ENCODE data around the gene ODAD3. TPM values are rescaled to one million over a fixed set of nuclear protein-coding genes. Genes with fewer than 3 reads are reported as not detected.
"Not testable (repeated sequence)": the region's sequence is repeated elsewhere in the genome, so short reads cannot be mapped to it uniquely, and the experiment has no call there.

Gene ODAD3
- total RNA-seq, 2 experiments from 2014 or later, result not detected

GRCh38 chr19:11379269-11379845 lies 55.6 kb downstream of the ODAD3 start:
- H3K9me3 Mint-ChIP-seq; H3K4me3 Mint-ChIP-seq; DNase-seq; H3K27ac Mint-ChIP-seq; ATAC-seq (ENCODE audit: low read depth); H3K27me3 Mint-ChIP-seq: not testable (repeated sequence)
- Mint-ChIP-seq H3K36me3 (peaks cover 10% of the 10 kb centered on the region), H3K4me1 (peaks cover 29% of the 10 kb centered on the region)
- POLR2A ChIA-PET, result interaction anchor here (0.7 kb wide), 1 partner anchor 101 kb away, joined by 3 read pairs; no protein-coding TSS in a partner anchor

DNA sequence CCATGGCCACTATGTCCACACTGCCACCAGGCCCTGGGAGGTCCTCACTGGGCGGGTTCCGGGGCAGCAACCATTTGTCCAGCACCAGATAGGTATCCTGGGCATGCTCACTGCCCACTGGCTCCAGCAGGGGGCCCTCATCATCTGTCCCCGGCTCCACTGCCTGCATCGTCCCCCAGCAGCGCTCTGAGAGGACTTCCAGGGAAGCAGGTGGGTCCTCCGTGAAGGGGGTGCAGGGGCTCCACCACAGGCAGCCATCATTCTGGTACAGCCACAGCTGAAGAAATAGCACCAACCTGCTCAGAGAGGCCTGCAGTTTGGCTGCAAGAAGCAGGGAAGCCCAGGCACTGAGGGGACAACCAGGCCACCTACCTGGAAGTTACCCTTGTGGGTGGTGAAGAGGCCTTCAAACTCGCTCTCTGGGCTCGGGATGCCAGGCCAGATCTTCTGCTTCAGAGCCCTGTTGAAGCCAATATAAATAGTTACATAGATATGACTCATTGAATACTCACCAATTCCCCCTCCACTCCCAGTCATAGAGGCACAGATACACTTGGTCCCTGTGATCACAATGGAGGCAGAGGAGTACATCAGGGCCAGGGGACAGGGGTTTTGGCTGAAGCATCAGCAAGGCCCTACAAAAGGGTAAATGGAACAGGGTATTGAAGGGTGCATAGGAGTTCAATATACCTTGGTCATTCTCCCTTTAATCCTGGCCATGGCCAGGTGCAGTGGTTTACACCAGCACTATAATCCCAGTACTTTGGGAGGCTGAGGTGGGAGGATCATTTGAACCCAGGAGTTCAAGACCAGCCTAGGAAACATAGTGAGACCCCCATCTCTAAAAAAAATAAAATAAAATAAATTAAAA lies 56.4 kb downstream of the ODAD3 start:
- Mint-ChIP-seq H3K4me3 (no peak overlapping the region), H3K27me3 (peaks cover 7% of the 10 kb centered on the region), H3K4me1 (peaks cover 29% of the 10 kb centered on the region), H3K27ac (no peak overlapping the region), H3K9me3 (no peaks in the 10 kb centered on the region), H3K36me3 (peaks cover 10% of the 10 kb centered on the region)
- DNase-seq, result peak; percentile 48
- ATAC-seq (ENCODE audit: low read depth), result no peak
- POLR2A ChIA-PET, result interaction anchor here (0.7 kb wide), 1 partner anchor 102 kb away, joined by 3 read pairs; no protein-coding TSS in a partner anchor

GRCh38 chr19:11377756-11378155 lies 57.2 kb downstream of the ODAD3 start:
- Mint-ChIP-seq H3K4me1 (peaks cover 30% of the 10 kb centered on the region), H3K27me3 (peaks cover 2% of the 10 kb centered on the region), H3K27ac (peak overlapping the region; percentile 47), H3K9me3 (no peaks in the 10 kb centered on the region), H3K36me3 (peaks cover 10% of the 10 kb centered on the region), H3K4me3 (no peak overlapping the region)
- POLR2A ChIA-PET, result interaction anchor here (1.1 to 1.4 kb wide), 2 partner anchors 38 to 105 kb away, joined by 3 read pairs; partner anchors contain the start of gene RAB3D
- no peak for ATAC-seq (ENCODE audit: low read depth)
- DNase-seq, result no peak

- Mint-ChIP-seq H3K4me3 (peak overlapping the region; percentile 75), H3K4me1 (peaks cover 26% of the 10 kb centered on the region), H3K9me3 (no peaks in the 10 kb centered on the region), H3K27ac (no peak overlapping the region), H3K36me3 (peaks cover 10% of the 10 kb centered on the region), H3K27me3 (no peaks in the 10 kb centered on the region)
- ATAC-seq (ENCODE audit: low read depth) (no peak), DNase-seq (no peak)
- POLR2A ChIA-PET, result interaction anchor here (0.6 to 3.2 kb wide), 6 partner anchors 12 to 106 kb away, joined by 3 to 15 read pairs (median 4); partner anchors contain the start of genes ODAD3, PRKCSH and RAB3D
Observed at GRCh38 chr19:11377237-11377636, 57.7 kb downstream of the ODAD3 start.

- Mint-ChIP-seq H3K36me3 (peaks cover 14% of the 10 kb centered on the region), H3K4me1 (peaks cover 19% of the 10 kb centered on the region), H3K4me3 (no peak overlapping the region), H3K9me3 (no peaks in the 10 kb centered on the region), H3K27ac (no peak overlapping the region), H3K27me3 (no peaks in the 10 kb centered on the region)
- DNase-seq, result peak; percentile 81
- POLR2A ChIA-PET, result interaction anchor here (0.6 to 3.2 kb wide), 24 partner anchors 8 to 1237 kb away, joined by 3 to 34 read pairs (median 4); partner anchors contain the start of genes CARM1, CCDC159, EPOR and ODAD3
- ATAC-seq (ENCODE audit: low read depth), result peak; percentile 57
Observed at GRCh38 chr19:11375143-11375948, 59.6 kb downstream of the ODAD3 start.

DNA sequence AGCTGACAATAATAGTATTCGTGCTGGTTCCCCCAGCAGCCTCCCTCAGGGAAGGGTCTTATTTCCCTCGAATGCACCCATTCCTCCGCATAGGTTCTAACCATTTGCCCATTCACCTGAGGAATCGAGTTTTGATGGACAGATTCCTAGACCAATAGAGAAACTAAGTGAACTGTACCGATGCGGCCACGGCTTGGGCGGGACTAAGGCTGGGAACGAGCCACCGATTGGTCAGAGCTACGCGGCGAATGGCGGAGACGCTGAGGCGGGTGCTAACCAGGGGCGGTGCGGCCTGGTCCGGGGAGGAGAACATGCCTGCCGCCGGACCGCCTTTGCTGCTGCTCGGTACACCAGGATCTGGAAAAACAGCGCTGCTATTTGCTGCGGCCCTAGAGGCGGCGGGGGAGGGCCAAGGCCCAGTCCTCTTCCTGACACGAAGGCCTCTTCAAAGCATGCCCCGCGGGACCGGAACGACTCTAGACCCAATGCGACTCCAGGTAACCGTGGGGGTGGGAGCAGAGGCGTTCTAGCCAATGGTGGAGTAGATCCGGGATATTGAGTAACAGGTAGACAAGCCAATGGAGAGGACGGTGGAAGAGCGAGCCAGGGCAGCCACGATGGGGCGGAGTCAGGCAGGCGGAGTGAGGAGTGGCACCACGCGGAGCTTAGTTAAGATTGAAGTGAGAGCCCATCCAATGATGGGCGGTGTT lies 60.3 kb downstream of the ODAD3 start, which contains the start of gene SWSAP1:
TSS of gene SWSAP1 (plus strand) at position 234 of the 710 bp plus-strand sequence. CDS start at position 249, 15 bp downstream.
- no peak within 1 kb of the TSS for H3K27ac Mint-ChIP-seq
- peak within 1 kb of the TSS; percentile 36 for H3K4me3 Mint-ChIP-seq
- peaks cover 12% of the 10 kb centered on the region for H3K36me3 Mint-ChIP-seq
- H3K9me3 Mint-ChIP-seq, result no peaks in the 10 kb centered on the region
- DNase-seq (peak; percentile 95), ATAC-seq (ENCODE audit: low read depth) (peak; percentile 91)
- peaks cover 13% of the 10 kb centered on the region for H3K4me1 Mint-ChIP-seq
- no peaks in the 10 kb centered on the region for H3K27me3 Mint-ChIP-seq
- POLR2A ChIA-PET, result interaction anchor here (0.6 to 3.2 kb wide), 24 partner anchors 9 to 1238 kb away, joined by 3 to 34 read pairs (median 4); partner anchors contain the start of genes CARM1, CCDC159, EPOR and ODAD3

DNA sequence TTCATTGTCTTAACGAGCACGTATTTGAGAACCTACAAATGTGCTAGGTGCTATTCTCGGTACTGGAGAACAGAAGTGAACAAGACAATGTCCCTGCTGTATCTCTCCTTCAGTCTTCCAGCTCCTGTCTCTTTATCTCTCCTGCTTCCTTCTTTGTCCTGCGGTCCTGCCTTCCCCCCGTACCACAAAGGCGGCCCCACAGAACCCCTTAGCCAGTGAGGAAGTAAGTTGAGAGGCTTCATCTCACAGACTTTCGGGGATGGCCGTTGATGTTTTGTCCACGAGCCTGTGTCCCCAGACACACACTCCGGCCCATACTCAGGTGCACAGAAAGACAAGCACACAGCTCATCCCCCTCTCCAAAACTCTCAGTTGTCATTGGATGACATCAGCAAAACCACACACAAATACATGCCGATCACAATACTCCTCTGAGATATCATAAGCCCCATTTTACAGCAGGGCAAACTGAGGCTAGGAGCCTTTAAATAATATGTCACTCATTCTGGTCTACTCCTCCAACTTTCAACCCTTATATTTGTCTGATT lies 61.0 kb downstream of the ODAD3 start:
- no peaks in the 10 kb centered on the region for H3K9me3 Mint-ChIP-seq
- no peak for DNase-seq

GRCh38 chr19:11373166-11373884 lies 61.6 kb downstream of the ODAD3 start:
- ATAC-seq (ENCODE audit: low read depth), result no peak
- H3K9me3 Mint-ChIP-seq, result no peaks in the 10 kb centered on the region
- no peaks in the 10 kb centered on the region for H3K27me3 Mint-ChIP-seq
- DNase-seq, result no peak
- peaks cover 13% of the 10 kb centered on the region for H3K4me1 Mint-ChIP-seq
- H3K27ac Mint-ChIP-seq, result peak overlapping the region; percentile 17
- peaks cover 10% of the 10 kb centered on the region for H3K36me3 Mint-ChIP-seq
- POLR2A ChIA-PET, result interaction anchor here (0.6 to 3.2 kb wide), 5 partner anchors 10 to 70 kb away, joined by 3 to 34 read pairs (median 10); partner anchors contain the start of genes EPOR, ODAD3 and PRKCSH
- peak overlapping the region; percentile 36 for H3K4me3 Mint-ChIP-seq

More for the DNA sequence above, 61.0 kb downstream of the ODAD3 start:
- POLR2A ChIA-PET, result interaction anchor here (0.6 to 3.2 kb wide), 15 partner anchors 10 to 503 kb away, joined by 3 to 34 read pairs (median 5); partner anchors contain the start of genes CARM1, CCDC159, EPOR and ODAD3
- no peak for ATAC-seq (ENCODE audit: low read depth)
- H3K36me3 Mint-ChIP-seq, result peaks cover 12% of the 10 kb centered on the region
- peaks cover 13% of the 10 kb centered on the region for H3K4me1 Mint-ChIP-seq
- no peak overlapping the region for H3K4me3 Mint-ChIP-seq
- no peaks in the 10 kb centered on the region for H3K27me3 Mint-ChIP-seq
- H3K27ac Mint-ChIP-seq, result no peak overlapping the region

DNA sequence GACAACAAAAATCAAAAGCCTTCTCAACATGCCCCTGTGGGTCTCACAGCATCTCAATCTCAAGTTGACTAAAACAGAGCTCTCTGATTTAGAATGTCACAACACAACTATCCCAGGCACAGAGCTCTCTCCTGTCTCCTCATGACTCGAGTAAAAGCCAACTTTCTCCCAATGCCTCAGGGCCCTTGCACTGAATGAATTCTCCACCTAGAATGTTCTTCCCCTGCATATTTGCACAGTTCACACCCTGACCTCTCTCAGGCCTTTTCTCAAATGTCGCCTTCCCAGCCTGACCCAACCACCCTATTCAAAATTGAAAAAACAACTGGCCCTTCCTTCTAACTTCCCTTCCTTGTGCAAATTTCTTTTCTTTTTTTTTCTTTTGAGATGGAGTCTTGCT lies 64.2 kb downstream of the ODAD3 start:
- ATAC-seq (ENCODE audit: low read depth), result no peak
- no peaks in the 10 kb centered on the region for H3K9me3 Mint-ChIP-seq
- DNase-seq, result no peak
- POLR2A ChIA-PET, result interaction anchor here (1.0 kb wide), 1 partner anchor 25 kb away, joined by 3 read pairs; the partner anchor contains the start of genes CCDC159 and TMEM205
- no peaks in the 10 kb centered on the region for H3K27me3 Mint-ChIP-seq
- peaks cover 5% of the 10 kb centered on the region for H3K36me3 Mint-ChIP-seq
- no peak overlapping the region for H3K27ac Mint-ChIP-seq
- no peak overlapping the region for H3K4me3 Mint-ChIP-seq
- H3K4me1 Mint-ChIP-seq, result peaks cover 4% of the 10 kb centered on the region

Measured in activated naive CD8-positive, alpha-beta T cell treated with anti-CD3 and anti-CD28 coated beads, Interleukin-2, amount 10 ng/mL, durations not matched to agents 7 days and 5 days (primary cell).